ENCODE results near the gene PRSS53.

- TF ChIP-seq CTCF (IDR thresholded peaks at IDR 0.05) (no peak), POLR2A (IDR thresholded peaks at IDR 0.05) (no peak)
These were observed 21.4 kb downstream of the PRSS53 start for GRCh38 chr16:31067342-31067741.

Measured in right lobe of liver (tissue), 4 donors.